HG03196 (cell line): ENCODE data around the gene RRBP1.

Source experiments
- ATAC-seq: cut with Tn5 transposase; IDR thresholded peaks from one replicate; pipeline ENCODE4 v1.9.1; 2021; ENCODE audit not compliant: unreplicated experiment

The RRBP1 gene

GRCh38 chr20:17682103-17682888, at the start of gene RRBP1:
Gene RRBP1 (minus strand): TSS chr20:17682242. CDS start chr20:17660507, 21,735 bp downstream.
- ATAC-seq: peak; percentile 88

GRCh38 chr20:17731233-17731632, 49.2 kb upstream of the RRBP1 start:
- no peak for ATAC-seq

GRCh38 chr20:17730071-17730470, 48.0 kb upstream of the RRBP1 start:
- no peak for ATAC-seq

- no peak for ATAC-seq
Measured at GRCh38 chr20:17728074-17728473, 46.0 kb upstream of the RRBP1 start.

GRCh38 chr20:17727351-17727750, 45.3 kb upstream of the RRBP1 start:
- ATAC-seq: no peak

GRCh38 chr20:17726902-17727301, 44.9 kb upstream of the RRBP1 start:
- ATAC-seq: no peak

- no peak for ATAC-seq
Measured at GRCh38 chr20:17725094-17725835, 43.2 kb upstream of the RRBP1 start.

GRCh38 chr20:17723301-17723691, 41.3 kb upstream of the RRBP1 start:
- ATAC-seq: no peak

GRCh38 chr20:17722493-17723300, 40.7 kb upstream of the RRBP1 start:
- ATAC-seq: no peak

- no peak for ATAC-seq
Measured at GRCh38 chr20:17721802-17722486, 39.9 kb upstream of the RRBP1 start.

GRCh38 chr20:17720755-17721154, 38.7 kb upstream of the RRBP1 start:
- ATAC-seq: no peak

- ATAC-seq: no peak
Measured at GRCh38 chr20:17716331-17716730, 34.3 kb upstream of the RRBP1 start.

GRCh38 chr20:17715075-17715474, 33.0 kb upstream of the RRBP1 start:
- no peak for ATAC-seq

- ATAC-seq: no peak
Measured at GRCh38 chr20:17714597-17714996, 32.6 kb upstream of the RRBP1 start.

GRCh38 chr20:17712708-17713107, 30.7 kb upstream of the RRBP1 start:
- ATAC-seq: no peak

GRCh38 chr20:17712201-17712600, 30.2 kb upstream of the RRBP1 start:
- ATAC-seq: no peak

- ATAC-seq: no peak
Measured at GRCh38 chr20:17711267-17711627, 29.2 kb upstream of the RRBP1 start.

- no peak for ATAC-seq
Measured at GRCh38 chr20:17710379-17711266, 28.6 kb upstream of the RRBP1 start.

GRCh38 chr20:17709361-17710293, 27.6 kb upstream of the RRBP1 start:
- no peak for ATAC-seq
